Dendritic cell treated with granulocyte-macrophage colony-stimulating factor and Interleukin-4, amounts not matched to agents 40 ng/mL and 50 ng/mL, for 4 days (primary cell): ENCODE measurements around the gene KRT33B.
"Not testable (repeated sequence)": the region's sequence is repeated elsewhere in the genome, so short reads cannot be mapped to it uniquely, and the experiment has no call there.

Source experiments
- H3K27ac Mint-ChIP-seq: one replicate; pipeline ENCODE4 v1.8.0; 2022; ENCODE audit warnings: mild to moderate bottlenecking, mixed read lengths
- H3K27me3 Mint-ChIP-seq: one replicate; pipeline ENCODE4 v1.8.0; 2022; ENCODE audit warnings: mild to moderate bottlenecking, mixed read lengths
- H3K36me3 Mint-ChIP-seq: one replicate; pipeline ENCODE4 v1.8.0; 2022; ENCODE audit warnings: low read depth, mixed read lengths
- H3K4me1 Mint-ChIP-seq: one replicate; pipeline ENCODE4 v1.8.0; 2022; ENCODE audit warnings: low read depth, mixed read lengths
- H3K4me3 Mint-ChIP-seq: one replicate; pipeline ENCODE4 v1.8.0; 2022; ENCODE audit warnings: mild to moderate bottlenecking, moderate library complexity, mixed read lengths
- H3K9me3 Mint-ChIP-seq: one replicate; pipeline ENCODE4 v1.8.0; 2022; ENCODE audit warnings: mixed read lengths
- intact Hi-C: fragments of 100-400 bp; cut with micrococcal nuclease; formaldehyde crosslinking; loops from one replicate; pipeline ENCODE4 v1.15.0; 2022

Gene KRT33B

GRCh38 chr17:41403404-41404023 lies 33.9 kb upstream of the KRT33B start:
- no peak overlapping the region for H3K27ac Mint-ChIP-seq
- H3K27me3 Mint-ChIP-seq = peaks cover 7% of the 10 kb centered on the region
- intact Hi-C loops = no loop called here
- no peaks in the 10 kb centered on the region for H3K36me3 Mint-ChIP-seq
- H3K4me3 Mint-ChIP-seq = no peak overlapping the region
- no peaks in the 10 kb centered on the region for H3K9me3 Mint-ChIP-seq
- H3K4me1 Mint-ChIP-seq = peaks cover 12% of the 10 kb centered on the region

DNA sequence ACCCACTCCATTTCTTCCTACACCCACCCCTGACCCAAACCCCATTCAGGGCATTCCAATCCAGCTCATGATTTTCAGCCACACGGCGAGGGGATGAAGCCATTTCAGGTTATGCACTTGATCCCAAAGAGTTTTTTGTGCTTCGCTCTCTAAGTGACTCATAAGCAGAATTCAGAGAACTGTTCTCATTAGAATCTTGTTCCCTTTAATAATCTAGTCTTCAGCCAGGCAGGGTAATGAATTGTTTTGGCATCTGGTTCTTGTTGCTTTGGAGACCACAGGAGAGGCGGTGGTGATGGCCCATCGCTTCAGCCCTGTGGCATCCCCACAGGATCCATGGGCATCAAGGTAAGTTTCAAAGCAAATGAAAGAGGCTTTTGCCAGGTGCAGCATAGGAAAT lies 32.5 kb upstream of the KRT33B start:
- Mint-ChIP-seq H3K27ac (no peak overlapping the region), H3K27me3 (peaks cover 7% of the 10 kb centered on the region), H3K4me3 (no peak overlapping the region), H3K4me1 (peaks cover 12% of the 10 kb centered on the region), H3K36me3 (no peaks in the 10 kb centered on the region), H3K9me3 (no peaks in the 10 kb centered on the region)
- intact Hi-C loops = no loop called here

- H3K36me3 Mint-ChIP-seq = no peaks in the 10 kb centered on the region
- intact Hi-C loops = no loop called here
- H3K27ac Mint-ChIP-seq = no peak within 1 kb of the TSS
- H3K27me3 Mint-ChIP-seq = peaks cover 12% of the 10 kb centered on the region
- no peaks in the 10 kb centered on the region for H3K4me1 Mint-ChIP-seq
- H3K4me3 Mint-ChIP-seq = no peak within 1 kb of the TSS
- H3K9me3 Mint-ChIP-seq = no peaks in the 10 kb centered on the region
Observed at GRCh38 chr17:41396996-41397660, 27.5 kb upstream of the KRT33B start, which contains the start of gene KRT31. Gene KRT31 (minus strand): TSS chr17:41397608. CDS start chr17:41397539, 69 bp downstream.

DNA sequence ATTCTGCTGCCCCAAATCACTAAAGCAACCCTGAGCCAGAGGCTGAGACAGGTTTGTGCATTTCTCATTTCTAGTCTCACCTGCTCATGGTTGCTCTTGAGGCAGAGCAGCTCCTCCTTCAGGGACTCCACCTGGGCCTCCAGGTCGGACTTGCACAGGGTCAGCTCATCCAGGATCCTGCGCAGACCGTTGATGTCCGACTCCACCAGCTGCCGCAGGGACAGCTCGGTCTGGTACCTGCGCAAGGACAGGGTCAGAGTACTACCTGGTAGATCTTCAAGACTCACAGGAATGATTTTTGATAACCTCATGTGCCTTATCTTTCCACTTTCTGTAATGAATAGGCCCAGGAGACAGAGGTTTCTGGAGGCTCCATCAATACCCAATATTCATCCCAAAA lies 26.7 kb upstream of the KRT33B start:
- Mint-ChIP-seq H3K27ac (no peak overlapping the region), H3K4me1 (no peaks in the 10 kb centered on the region), H3K27me3 (peaks cover 12% of the 10 kb centered on the region), H3K36me3 (no peaks in the 10 kb centered on the region), H3K4me3 (no peak overlapping the region), H3K9me3 (no peaks in the 10 kb centered on the region)
- intact Hi-C loops = no loop called here

DNA sequence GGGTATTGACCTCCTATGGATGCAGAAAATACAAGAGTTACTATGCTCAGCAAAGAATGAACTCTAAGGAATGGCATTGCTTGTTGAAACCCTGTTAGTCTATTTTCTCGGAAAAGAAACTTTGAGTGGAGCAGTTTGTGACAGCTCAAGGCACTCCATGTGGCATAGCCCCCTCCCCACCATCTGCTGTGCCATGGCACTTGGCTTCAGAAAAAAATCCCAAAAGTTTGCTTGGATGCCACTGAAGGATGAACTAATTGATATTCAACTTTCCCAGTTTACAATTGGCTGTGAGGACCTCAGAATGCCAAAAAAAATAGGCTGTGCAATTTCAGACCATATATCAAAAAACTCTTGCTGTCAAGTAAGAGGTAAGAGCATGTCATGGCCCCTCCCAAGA lies 26.0 kb upstream of the KRT33B start:
- Mint-ChIP-seq H3K36me3 (no peaks in the 10 kb centered on the region), H3K27ac (no peak overlapping the region), H3K27me3 (peaks cover 12% of the 10 kb centered on the region), H3K9me3 (no peaks in the 10 kb centered on the region), H3K4me1 (no peaks in the 10 kb centered on the region), H3K4me3 (no peak overlapping the region)
- intact Hi-C loops = no loop called here

- H3K4me1 Mint-ChIP-seq, intact Hi-C loops, H3K27ac Mint-ChIP-seq, H3K9me3 Mint-ChIP-seq, H3K4me3 Mint-ChIP-seq, H3K36me3 Mint-ChIP-seq: not testable (repeated sequence)
- peaks cover 13% of the 10 kb centered on the region for H3K27me3 Mint-ChIP-seq
Observed at GRCh38 chr17:41395044-41395443, 25.4 kb upstream of the KRT33B start.

- H3K27me3 Mint-ChIP-seq = peaks cover 15% of the 10 kb centered on the region
- no peak overlapping the region for H3K4me3 Mint-ChIP-seq
- H3K27ac Mint-ChIP-seq = no peak overlapping the region
- H3K36me3 Mint-ChIP-seq = no peaks in the 10 kb centered on the region
- H3K4me1 Mint-ChIP-seq = no peaks in the 10 kb centered on the region
- H3K9me3 Mint-ChIP-seq = no peaks in the 10 kb centered on the region
- intact Hi-C loops = no loop called here
Observed at GRCh38 chr17:41394254-41394996, 24.8 kb upstream of the KRT33B start.

GRCh38 chr17:41393826-41394225 lies 24.2 kb upstream of the KRT33B start:
- no peaks in the 10 kb centered on the region for H3K36me3 Mint-ChIP-seq
- H3K4me3 Mint-ChIP-seq = no peak overlapping the region
- intact Hi-C loops = no loop called here
- no peak overlapping the region for H3K27ac Mint-ChIP-seq
- H3K27me3 Mint-ChIP-seq = peaks cover 15% of the 10 kb centered on the region
- H3K9me3 Mint-ChIP-seq = no peaks in the 10 kb centered on the region
- H3K4me1 Mint-ChIP-seq = no peaks in the 10 kb centered on the region

DNA sequence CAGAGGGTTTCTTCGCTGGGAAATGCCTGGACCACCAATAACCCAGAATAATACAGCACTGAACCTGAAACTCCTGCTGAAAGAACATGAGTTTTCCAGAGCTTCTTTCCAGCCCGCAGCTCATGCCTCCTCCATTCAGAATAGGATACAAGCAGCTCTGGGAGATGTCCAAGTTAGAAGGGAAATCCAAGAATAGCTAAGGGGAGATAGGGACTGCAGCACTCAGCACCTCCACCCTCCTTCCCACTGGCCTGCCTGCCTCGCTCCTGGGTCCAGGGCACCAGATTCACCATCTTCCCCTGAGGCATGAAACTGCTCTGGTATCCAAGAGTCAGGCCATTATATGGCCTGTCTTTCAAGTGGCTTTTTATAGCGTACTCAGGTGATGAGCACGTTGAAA lies 23.7 kb upstream of the KRT33B start:
- Mint-ChIP-seq H3K4me3 (no peak overlapping the region), H3K4me1 (no peaks in the 10 kb centered on the region), H3K27ac (no peak overlapping the region), H3K36me3 (no peaks in the 10 kb centered on the region), H3K27me3 (peaks cover 15% of the 10 kb centered on the region), H3K9me3 (no peaks in the 10 kb centered on the region)
- intact Hi-C loops = no loop called here

DNA sequence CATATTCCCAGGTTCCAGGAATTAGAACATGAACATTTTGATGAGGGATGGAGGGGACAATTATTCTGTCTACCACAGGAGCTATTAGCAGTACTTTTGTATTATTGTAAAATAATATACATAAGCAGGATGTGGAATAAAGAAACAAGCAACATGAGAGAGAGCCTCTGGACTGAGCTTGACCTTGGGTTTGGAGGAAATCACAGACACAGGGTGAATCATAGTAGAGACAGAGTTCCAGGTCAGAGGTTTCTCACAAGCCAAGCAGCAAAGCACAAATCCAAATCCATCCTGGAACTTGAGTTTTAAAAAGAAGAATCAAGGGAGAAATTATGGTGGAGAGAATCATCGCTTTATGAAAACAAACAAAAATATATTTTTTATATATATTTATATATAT lies 22.7 kb upstream of the KRT33B start:
- Mint-ChIP-seq H3K27me3 (peaks cover 18% of the 10 kb centered on the region), H3K27ac (no peak overlapping the region)

DNA sequence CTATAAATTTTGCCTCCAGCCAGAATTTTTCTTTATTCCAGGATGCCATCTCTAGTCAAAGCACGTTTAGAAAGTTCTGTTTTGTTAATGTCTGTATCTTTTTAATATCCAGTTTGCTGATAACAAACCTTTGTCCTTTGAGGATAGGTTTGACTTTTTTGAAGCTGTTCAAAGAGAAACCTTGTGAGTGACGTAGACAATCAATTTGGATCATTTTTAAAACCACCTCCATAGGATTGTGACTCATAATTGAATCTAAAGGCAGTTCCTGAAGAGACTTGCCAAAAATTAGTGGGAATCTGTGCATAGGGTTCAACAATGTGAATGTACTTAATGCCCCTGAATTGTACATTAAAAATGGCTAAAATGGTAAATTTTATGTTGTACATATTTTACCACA lies 21.9 kb upstream of the KRT33B start:
- peaks cover 12% of the 10 kb centered on the region for H3K9me3 Mint-ChIP-seq
- H3K27me3 Mint-ChIP-seq = peaks cover 22% of the 10 kb centered on the region
- no peaks in the 10 kb centered on the region for H3K4me1 Mint-ChIP-seq
- no peak overlapping the region for H3K27ac Mint-ChIP-seq
- H3K4me3 Mint-ChIP-seq = no peak overlapping the region
- intact Hi-C loops = no loop called here
- H3K36me3 Mint-ChIP-seq = no peaks in the 10 kb centered on the region

More for the DNA sequence above, 22.7 kb upstream of the KRT33B start:
- Mint-ChIP-seq H3K36me3 (no peaks in the 10 kb centered on the region), H3K4me3 (no peak overlapping the region), H3K9me3 (peaks cover 4% of the 10 kb centered on the region), H3K4me1 (no peaks in the 10 kb centered on the region)
- intact Hi-C loops = no loop called here

- H3K27ac Mint-ChIP-seq = no peak overlapping the region
Observed at GRCh38 chr17:41390411-41390938, 20.9 kb upstream of the KRT33B start.

GRCh38 chr17:41387670-41388069 lies 18.1 kb upstream of the KRT33B start:
- Mint-ChIP-seq H3K9me3 (peaks cover 16% of the 10 kb centered on the region), H3K4me3 (no peak overlapping the region), H3K36me3 (no peaks in the 10 kb centered on the region), H3K27me3 (peaks cover 19% of the 10 kb centered on the region), H3K4me1 (no peaks in the 10 kb centered on the region), H3K27ac (no peak overlapping the region)
- intact Hi-C loops = no loop called here

More at GRCh38 chr17:41390411-41390938, 20.9 kb upstream of the KRT33B start:
- Mint-ChIP-seq H3K27me3 (peaks cover 22% of the 10 kb centered on the region), H3K9me3 (peaks cover 16% of the 10 kb centered on the region), H3K36me3 (no peaks in the 10 kb centered on the region), H3K4me3 (no peak overlapping the region), H3K4me1 (no peaks in the 10 kb centered on the region)
- intact Hi-C loops = no loop called here

DNA sequence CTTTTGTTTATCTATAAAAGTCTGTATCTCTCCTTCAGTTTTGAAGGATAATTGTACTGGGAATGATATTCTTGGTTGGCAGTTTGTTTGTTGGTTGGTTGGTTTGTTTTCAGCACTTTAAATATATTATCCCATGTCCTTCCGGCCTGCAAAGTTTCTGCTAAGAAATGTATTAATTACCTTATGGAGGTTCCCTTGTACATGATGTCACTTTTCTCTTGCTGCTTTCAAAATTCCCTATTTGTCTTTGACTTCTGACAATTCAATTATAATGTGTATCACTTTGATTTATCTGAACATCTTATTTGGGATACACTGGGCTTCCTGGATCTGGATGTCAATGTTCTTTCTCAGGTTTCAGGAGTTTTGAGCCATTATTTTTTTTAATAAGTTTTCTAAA lies 16.6 kb upstream of the KRT33B start:
- intact Hi-C loops = no loop called here
- no peaks in the 10 kb centered on the region for H3K36me3 Mint-ChIP-seq
- no peak overlapping the region for H3K27ac Mint-ChIP-seq
- H3K4me1 Mint-ChIP-seq = no peaks in the 10 kb centered on the region
- peaks cover 22% of the 10 kb centered on the region for H3K27me3 Mint-ChIP-seq
- H3K4me3 Mint-ChIP-seq = no peak overlapping the region
- H3K9me3 Mint-ChIP-seq = peaks cover 16% of the 10 kb centered on the region
